Tibial artery (tissue), 4 donors: ENCODE results near the gene STEAP3.

Experiments
- DNase-seq, 2 donors: peaks; one replicate each; pipeline ENCODE4 v3.0.0-alpha.2; 2019
- H3K27ac ChIP-seq, 2 donors: fragments of 200-600 bp; sonication (generic) in 1 of 2; 1 replicate in 1 of 2; 2 replicates in 1 of 2; pipeline ENCODE4 v1.5.1; 2018 to 2019; ENCODE audit warnings: mild to moderate bottlenecking in 1 of 2
- H3K27me3 ChIP-seq, 2 donors: fragments of 200-600 bp; sonication (generic) in 1 of 2; one replicate each; pipeline versions ENCODE4 v1.5.1 to v1.6.0; 2016 to 2019
- H3K36me3 ChIP-seq, 3 donors: fragments of 200-600 bp; sonication (generic) in 2 of 3; one replicate each; pipeline ENCODE4 v1.5.1; 2016 to 2019; ENCODE audit warnings: mild to moderate bottlenecking in 2 of 3
- H3K4me1 ChIP-seq, 4 donors: fragments of 200-600 bp; sonication (generic) in 2 of 4; 1 replicate in 3 of 4; 2 replicates in 1 of 4; pipeline ENCODE4 v1.5.1; 2016 to 2019
- H3K4me3 ChIP-seq, 2 donors: fragments of 200-600 bp; sonication (generic) in 1 of 2; 1 replicate in 1 of 2; 2 replicates in 1 of 2; pipeline ENCODE4 v1.5.1; 2018 to 2019; ENCODE audit warnings: mild to moderate bottlenecking in 2 of 2
- H3K9me3 ChIP-seq, 3 donors: fragments of 200-600 bp; sonication (generic) in 1 of 3; one replicate each; pipeline ENCODE4 v1.5.1; 2016 to 2019
- CTCF ChIP-seq, 2 experiments: fragments of 200-600 bp in 1 of 2; fragments of 450-650 bp in 1 of 2; IDR thresholded peaks; one replicate each; pipeline ENCODE4 v1.5.1; 2017 to 2019; ENCODE audit warnings: antibody characterized with exemption in 2 of 2, mild to moderate bottlenecking in 1 of 2, moderate library complexity in 1 of 2
- intact Hi-C: fragments of 100-400 bp; cut with DNase I; formaldehyde crosslinking; loops from one replicate; pipeline ENCODE4 v1.15.0; 2023; ENCODE audit warnings: low total_unique reads

Gene STEAP3

GRCh38 chr2:119282996-119283511 is 59.4 kb downstream of the STEAP3 start:
- no peaks in the 10 kb centered on the region for H3K9me3 ChIP-seq
- no peak overlapping the region for H3K4me3 ChIP-seq
- peaks cover 0 to 9% (median 5%) of the 10 kb centered on the region in 3 donors for H3K36me3 ChIP-seq
- no peak overlapping the region for H3K27ac ChIP-seq
- intact Hi-C loops: no loop called here
- DNase-seq: peak in 1 of 2 donors; percentile 42
- H3K27me3 ChIP-seq: no peaks in the 10 kb centered on the region
- H3K4me1 ChIP-seq: peaks cover 0 to 8% (median 3%) of the 10 kb centered on the region in 4 donors
- no peak for TF ChIP-seq CTCF (IDR thresholded peaks at IDR 0.05)

DNA sequence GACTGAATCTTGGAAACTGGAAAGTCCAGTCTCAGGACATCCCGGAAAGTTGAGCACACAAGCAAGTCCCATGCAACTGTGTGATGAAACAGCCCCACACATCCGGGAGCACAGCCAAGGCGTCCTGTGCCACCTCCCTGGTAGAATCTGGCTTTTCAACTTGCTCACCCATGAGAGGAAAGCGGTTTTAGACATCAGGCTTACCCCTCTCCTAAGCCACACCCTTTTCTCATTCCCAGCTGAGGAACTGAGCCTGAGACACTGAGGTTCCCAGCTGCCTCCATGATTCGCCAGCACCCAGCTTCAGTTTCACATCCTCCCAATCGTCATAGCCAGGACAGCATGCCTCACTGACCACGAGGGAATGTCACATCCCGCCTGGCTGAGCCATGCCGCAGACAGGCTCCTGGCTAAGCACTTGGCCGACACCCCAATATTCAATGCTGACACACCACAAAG is 60.3 kb downstream of the STEAP3 start:
- Histone ChIP-seq H3K27me3 (no peaks in the 10 kb centered on the region), H3K9me3 (no peaks in the 10 kb centered on the region), H3K27ac (no peak overlapping the region), H3K4me3 (no peak overlapping the region), H3K36me3 (peaks cover 0 to 9% (median 5%) of the 10 kb centered on the region in 3 donors), H3K4me1 (peaks cover 0 to 8% (median 3%) of the 10 kb centered on the region in 4 donors)
- DNase-seq: peak; percentile 74 to 85
- no peak for TF ChIP-seq CTCF (IDR thresholded peaks at IDR 0.05)
- intact Hi-C loops: no loop called here

DNA sequence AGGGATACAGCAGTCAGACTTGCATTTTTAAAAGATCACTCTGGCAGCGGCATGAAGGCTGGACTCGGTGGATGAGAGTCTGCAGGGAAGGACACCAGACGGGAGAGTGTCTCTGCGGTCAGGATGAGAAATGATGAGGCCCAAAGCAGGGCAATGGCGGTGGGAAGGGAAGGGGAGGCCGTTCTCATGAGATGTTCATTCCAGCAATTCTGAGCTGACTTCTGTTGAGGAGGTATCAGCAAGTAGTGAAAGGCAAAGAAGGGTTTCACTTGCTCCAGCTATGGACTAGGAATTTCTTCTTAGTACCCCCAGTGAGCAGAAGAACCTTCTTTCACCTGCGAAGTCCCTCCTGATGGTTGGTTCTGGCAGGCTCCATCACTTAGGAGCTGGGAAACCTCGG is 63.0 kb downstream of the STEAP3 start:
- intact Hi-C loops: no loop called here
- no peak for TF ChIP-seq CTCF (IDR thresholded peaks at IDR 0.05)
- Histone ChIP-seq H3K27ac (no peak overlapping the region), H3K36me3 (peaks cover 0 to 9% (median 5%) of the 10 kb centered on the region in 3 donors), H3K27me3 (no peaks in the 10 kb centered on the region), H3K4me3 (no peak overlapping the region), H3K9me3 (no peaks in the 10 kb centered on the region), H3K4me1 (peaks cover 0 to 8% (median 3%) of the 10 kb centered on the region in 4 donors)
- no peak for DNase-seq

DNA sequence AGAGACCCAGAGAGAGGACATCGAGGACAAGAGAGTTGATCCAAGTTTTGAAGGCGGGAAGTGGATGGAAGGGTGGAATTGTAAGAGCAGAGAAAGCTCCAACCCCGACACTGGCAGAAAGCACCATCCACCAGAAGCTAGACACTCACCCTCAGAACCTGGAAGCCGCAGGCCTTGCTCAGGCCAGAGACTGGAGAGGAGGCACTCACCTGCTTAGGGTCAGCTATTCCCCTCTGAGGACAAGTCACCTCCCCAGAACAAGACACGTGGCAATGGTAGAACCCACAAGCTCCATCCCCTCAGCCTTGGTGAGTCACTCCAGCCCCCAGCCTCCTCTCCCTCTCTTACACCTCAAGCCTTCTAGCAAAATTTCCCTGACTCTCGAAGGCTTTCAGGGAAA is 64.9 kb downstream of the STEAP3 start:
- Histone ChIP-seq H3K4me1 (no peaks in the 10 kb centered on the region), H3K27ac (no peak overlapping the region), H3K27me3 (no peaks in the 10 kb centered on the region), H3K36me3 (peaks cover 0 to 13% (median 5%) of the 10 kb centered on the region in 3 donors), H3K4me3 (no peak overlapping the region), H3K9me3 (no peaks in the 10 kb centered on the region)
- intact Hi-C loops: no loop called here
- DNase-seq: no peak
- TF ChIP-seq CTCF (IDR thresholded peaks at IDR 0.05): no peak

- no peak overlapping the region for H3K4me3 ChIP-seq
- no peaks in the 10 kb centered on the region for H3K27me3 ChIP-seq
- H3K4me1 ChIP-seq: no peaks in the 10 kb centered on the region
- intact Hi-C loops: no loop called here
- TF ChIP-seq CTCF (IDR thresholded peaks at IDR 0.05): no peak
- peaks cover 0 to 19% (median 5%) of the 10 kb centered on the region in 3 donors for H3K36me3 ChIP-seq
- no peak for DNase-seq
- H3K27ac ChIP-seq: no peak overlapping the region
- no peaks in the 10 kb centered on the region for H3K9me3 ChIP-seq
Observed at GRCh38 chr2:119289093-119289492, 65.5 kb downstream of the STEAP3 start.
